CD14-positive monocyte (primary cell): ENCODE results near the gene STAC. TPM values are rescaled to one million over a fixed set of nuclear protein-coding genes. Genes with fewer than 3 reads are reported as not detected.

Experiments
- DNase-seq, 3 donors: peaks; one replicate each; pipeline ENCODE4 v3.0.0-alpha.2; 2011 to 2022
- H2AFZ ChIP-seq: 2 replicates; pipeline ENCODE4 v1.6.0; 2012; ENCODE audit warnings: mild to moderate bottlenecking, low read depth, low read length, inconsistent platforms; ENCODE audit not compliant: insufficient read depth, poor library complexity, severe bottlenecking
- H3K27ac ChIP-seq, 2 donors: 1 replicate in 1 of 2; 2 replicates in 1 of 2; pipeline ENCODE4 v1.5.1; 2012 to 2013; ENCODE audit warnings: low read length in 2 of 2, control low read depth in 1 of 2, inconsistent platforms in 1 of 2, low read depth in 1 of 2, mild to moderate bottlenecking in 1 of 2
- H3K27me3 ChIP-seq, 2 donors: one replicate each; pipeline versions ENCODE4 v1.6.0 to v1.6.1; 2011 to 2013; ENCODE audit warnings: low read length in 2 of 2; ENCODE audit not compliant: control insufficient read depth in 2 of 2, insufficient read depth in 2 of 2
- H3K36me3 ChIP-seq, 2 donors: replicated peaks in 1 of 2; 1 replicate in 1 of 2; 2 replicates in 1 of 2; pipeline versions ENCODE4 v1.5.1 to v1.6.1; 2012 to 2013; ENCODE audit warnings: low read length in 2 of 2, control low read depth in 1 of 2, inconsistent platforms in 1 of 2, mild to moderate bottlenecking in 1 of 2; ENCODE audit not compliant: insufficient read depth in 2 of 2, control insufficient read depth in 1 of 2
- H3K4me1 ChIP-seq, 2 donors: 1 replicate in 1 of 2; 2 replicates in 1 of 2; pipeline versions ENCODE4 v1.5.1 to v1.6.1; 2012 to 2013; ENCODE audit warnings: low read length in 2 of 2, control low read depth in 1 of 2, inconsistent platforms in 1 of 2, mild to moderate bottlenecking in 1 of 2, moderate library complexity in 1 of 2; ENCODE audit not compliant: insufficient read depth in 2 of 2, control insufficient read depth in 1 of 2
- H3K4me2 ChIP-seq: replicated peaks from 2 replicates; pipeline ENCODE3; 2012; ENCODE audit warnings: low read length, moderate library complexity, mild to moderate bottlenecking; ENCODE audit not compliant: poor library complexity, severe bottlenecking; ENCODE audit errors: extremely low read depth
- H3K4me3 ChIP-seq, 3 experiments: fragments of 200-600 bp in 1 of 3; sonication (generic) in 1 of 3; replicated peaks in 1 of 3; 1 replicate in 2 of 3; 2 replicates in 1 of 3; pipeline ENCODE4 v1.5.1; 2011 to 2013; ENCODE audit warnings: low read length in 3 of 3, mild to moderate bottlenecking in 3 of 3, control low read depth in 2 of 3, low read depth in 2 of 3, inconsistent platforms in 1 of 3, moderate library complexity in 1 of 3
- H3K79me2 ChIP-seq: 2 replicates; pipeline ENCODE4 v1.6.0; 2012; ENCODE audit warnings: mild to moderate bottlenecking, control low read depth, inconsistent platforms, low read length, moderate library complexity; ENCODE audit not compliant: insufficient read depth
- H3K9ac ChIP-seq: 2 replicates; pipeline ENCODE4 v1.6.0; 2017; ENCODE audit warnings: low read length, mild to moderate bottlenecking; ENCODE audit not compliant: insufficient read depth, poor library complexity, severe bottlenecking
- H3K9me3 ChIP-seq, 2 donors: replicated peaks in 1 of 2; 1 replicate in 1 of 2; 2 replicates in 1 of 2; pipeline versions ENCODE4 v1.5.1 to v1.6.1; 2012 to 2013; ENCODE audit warnings: low read length in 2 of 2, control low read depth in 1 of 2; ENCODE audit not compliant: control insufficient read depth in 1 of 2, insufficient read depth in 1 of 2
- H4K20me1 ChIP-seq: 2 replicates; pipeline ENCODE4 v1.6.0; 2012; ENCODE audit warnings: mild to moderate bottlenecking, low read length, control low read depth, moderate library complexity; ENCODE audit not compliant: insufficient read depth
- H3K27ac Mint-ChIP-seq, 7 donors: one replicate each; pipeline ENCODE4 v1.8.0; 2020; ENCODE audit warnings: mild to moderate bottlenecking in 7 of 7, mixed read lengths in 7 of 7, moderate library complexity in 6 of 7, inconsistent platforms in 2 of 7
- H3K27me3 Mint-ChIP-seq, 3 donors: one replicate each; pipeline ENCODE4 v1.8.0; 2021 to 2022; ENCODE audit warnings: low read depth in 3 of 3, mild to moderate bottlenecking in 3 of 3, mixed read lengths in 3 of 3, moderate library complexity in 3 of 3, inconsistent platforms in 1 of 3
- H3K36me3 Mint-ChIP-seq, 2 donors: one replicate each; pipeline ENCODE4 v1.8.0; 2020; ENCODE audit warnings: mixed read lengths in 2 of 2, inconsistent platforms in 1 of 2, mild to moderate bottlenecking in 1 of 2
- H3K4me1 Mint-ChIP-seq: one replicate; pipeline ENCODE4 v1.8.0; 2020; ENCODE audit warnings: mild to moderate bottlenecking, mixed read lengths
- H3K4me3 Mint-ChIP-seq, 2 donors: one replicate each; pipeline ENCODE4 v1.8.0; 2020; ENCODE audit warnings: mild to moderate bottlenecking in 2 of 2, mixed read lengths in 2 of 2, moderate library complexity in 1 of 2
- H3K9me3 Mint-ChIP-seq, 7 donors: one replicate each; pipeline ENCODE4 v1.8.0; 2020 to 2022; ENCODE audit warnings: mixed read lengths in 7 of 7, mild to moderate bottlenecking in 6 of 7, moderate library complexity in 6 of 7, inconsistent platforms in 2 of 7
- CTCF ChIP-seq: fragments of 200-600 bp; IDR thresholded peaks from one replicate; pipeline ENCODE4 v1.8.0; 2022; ENCODE audit warnings: antibody characterized with exemption, mild to moderate bottlenecking
- WGBS: methylation state at CpG from one replicate; pipeline ENCODE4 v1.1.5; 2013; ENCODE audit warnings: missing lambda C conversion rate; ENCODE audit not compliant: insufficient coverage; 5-methylcytosine and 5-hydroxymethylcytosine counted together
- intact Hi-C, 2 donors: fragments of 100-400 bp; cut with micrococcal nuclease; formaldehyde crosslinking; loops; one replicate each; pipeline versions ENCODE4 v1.15.0 to v1.15.1; 2023
- polyA plus RNA-seq, 3 donors: library from polyadenylated mRNA; depleted of rRNA in 1 of 3; unstranded in 2 of 3; stranded (reverse) in 1 of 3; fragments of 300-500 nt in 2 of 3; fragments of >200 nt in 1 of 3; fragmentation: Illumina TruSeq in 2 of 3; gene quantifications; 1 replicate in 2 of 3; 2 replicates in 1 of 3; pipeline ENCODE4 v1.2.3, GENCODE V29; 2012 to 2021

STAC gene
- polyA plus RNA-seq, 3 donors, result 0.10 to 0.40 (median 0.12) TPM

GRCh38 chr3:36558961-36559360 lies 178.7 kb downstream of the STAC start:
- no peak overlapping the region for H3K4me3 ChIP-seq
- no peak overlapping the region for H3K9ac ChIP-seq
- no peak for DNase-seq
- H3K4me1 ChIP-seq, result no peaks in the 10 kb centered on the region
- WGBS, result no CpG with 5 or more reads among the region's 2 CpGs
- no peaks in the 10 kb centered on the region for H4K20me1 ChIP-seq
- no peaks in the 10 kb centered on the region for H3K9me3 ChIP-seq
- Mint-ChIP-seq H3K27me3 (peaks cover 0 to 2% (median 1%) of the 10 kb centered on the region in 3 donors), H3K9me3 (peaks cover 0 to 5% (median 0%) of the 10 kb centered on the region in 7 donors), H3K36me3 (no peaks in the 10 kb centered on the region), H3K4me3 (no peak overlapping the region), H3K4me1 (no peaks in the 10 kb centered on the region), H3K27ac (no peak overlapping the region)
- H3K27ac ChIP-seq, result no peak overlapping the region
- no peak overlapping the region for H3K4me2 ChIP-seq
- H3K27me3 ChIP-seq, result no peaks in the 10 kb centered on the region
- no peak for TF ChIP-seq CTCF
- no peak overlapping the region for H2AFZ ChIP-seq
- H3K79me2 ChIP-seq, result no peaks in the 10 kb centered on the region
- intact Hi-C loops, result no loop called here
- no peaks in the 10 kb centered on the region for H3K36me3 ChIP-seq

- no peak for TF ChIP-seq CTCF
- intact Hi-C loops, result no loop called here
- H3K9me3 Mint-ChIP-seq, result peaks cover 0 to 2% (median 0%) of the 10 kb centered on the region in 7 donors
- no peak overlapping the region for H3K27ac ChIP-seq
- H3K27me3 Mint-ChIP-seq, result peaks cover 0 to 3% (median 2%) of the 10 kb centered on the region in 3 donors
- H3K4me2 ChIP-seq, result no peak overlapping the region
- H3K79me2 ChIP-seq, result no peaks in the 10 kb centered on the region
- no peaks in the 10 kb centered on the region for H3K4me1 ChIP-seq
- no peaks in the 10 kb centered on the region for H3K9me3 ChIP-seq
- DNase-seq, result no peak
- no peak overlapping the region for H2AFZ ChIP-seq
- H3K27me3 ChIP-seq, result no peaks in the 10 kb centered on the region
- no peaks in the 10 kb centered on the region for H3K36me3 Mint-ChIP-seq
- H3K4me3 Mint-ChIP-seq, result no peak overlapping the region
- no peaks in the 10 kb centered on the region for H4K20me1 ChIP-seq
- 91% methylated on average over 4 of the region's 4 CpGs for WGBS
- no peak overlapping the region for H3K9ac ChIP-seq
- no peak overlapping the region for H3K27ac Mint-ChIP-seq
- H3K4me3 ChIP-seq, result no peak overlapping the region
- no peaks in the 10 kb centered on the region for H3K4me1 Mint-ChIP-seq
- H3K36me3 ChIP-seq, result no peaks in the 10 kb centered on the region
These were observed 180.4 kb downstream of the STAC start for GRCh38 chr3:36560685-36561084.
